Esophagus muscularis mucosa (tissue), 2 donors: ENCODE results near the gene CLINT1.

ENCODE experiments used
- POLR2A ChIP-seq: fragments of 450-650 bp; IDR thresholded peaks from one replicate; pipeline ENCODE4 v1.6.1; 2017; ENCODE audit warnings: antibody characterized with exemption, moderate library complexity, mild to moderate bottlenecking, low read depth
- POLR2AphosphoS5 ChIP-seq, 2 donors: sonication (generic); formaldehyde crosslinking; IDR thresholded peaks; one replicate each; pipeline ENCODE4 v1.6.1; 2017; ENCODE audit warnings: antibody characterized with exemption in 2 of 2

DNA sequence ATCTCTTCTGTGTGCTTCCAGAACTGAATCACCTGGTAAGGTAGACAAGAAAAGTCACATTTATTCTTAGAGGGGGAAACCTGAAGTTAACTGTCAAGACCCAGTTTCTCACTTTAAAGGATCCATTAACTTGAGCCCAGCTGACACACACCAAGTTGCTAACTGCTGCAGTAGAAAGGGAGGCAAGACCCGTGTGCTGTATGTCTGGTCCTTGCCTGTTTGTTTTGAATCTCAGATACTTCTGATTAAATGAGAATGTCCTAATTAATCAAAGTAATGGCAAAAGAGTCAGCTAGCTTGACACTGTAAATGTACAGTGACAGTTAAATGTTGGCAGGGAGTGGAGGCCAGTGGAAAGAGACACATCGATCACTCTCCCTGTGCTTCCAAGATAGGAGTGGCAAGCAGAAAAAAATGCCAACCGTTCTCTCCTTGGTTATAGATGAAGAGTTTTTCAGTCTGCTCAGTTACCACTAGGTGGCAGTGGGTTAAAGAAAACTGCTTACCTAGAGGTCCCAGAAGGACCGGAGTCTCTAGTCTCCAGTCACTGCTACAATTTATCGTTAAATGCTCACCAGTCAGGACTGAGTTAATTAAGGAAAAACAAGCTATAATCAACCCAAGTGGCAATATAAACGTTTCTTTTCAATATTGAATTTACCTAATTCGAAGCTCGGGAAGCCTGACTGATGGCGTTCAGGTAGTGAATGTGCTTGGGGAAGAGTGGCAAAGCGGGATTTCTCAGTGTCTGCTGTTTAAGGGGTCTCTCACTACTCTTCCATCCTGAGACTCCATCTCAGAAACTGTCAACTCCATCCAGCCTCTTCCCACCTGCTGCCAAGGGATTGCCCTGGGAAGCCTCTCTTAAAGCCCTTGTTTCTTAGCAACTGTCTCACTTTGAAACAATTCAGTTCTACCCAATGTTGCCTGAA, 97.0 kb downstream of the CLINT1 start:
- no peak for TF ChIP-seq POLR2A
- TF ChIP-seq POLR2AphosphoS5 (IDR thresholded peaks at IDR 0.05): no peak
